ENCODE results near the gene GGA2. TPM values are rescaled to one million over a fixed set of nuclear protein-coding genes. Genes with fewer than 3 reads are reported as not detected.

The GGA2 gene
- total RNA-seq, 1 experiment from 2014 or later: 26.5 TPM

DNA sequence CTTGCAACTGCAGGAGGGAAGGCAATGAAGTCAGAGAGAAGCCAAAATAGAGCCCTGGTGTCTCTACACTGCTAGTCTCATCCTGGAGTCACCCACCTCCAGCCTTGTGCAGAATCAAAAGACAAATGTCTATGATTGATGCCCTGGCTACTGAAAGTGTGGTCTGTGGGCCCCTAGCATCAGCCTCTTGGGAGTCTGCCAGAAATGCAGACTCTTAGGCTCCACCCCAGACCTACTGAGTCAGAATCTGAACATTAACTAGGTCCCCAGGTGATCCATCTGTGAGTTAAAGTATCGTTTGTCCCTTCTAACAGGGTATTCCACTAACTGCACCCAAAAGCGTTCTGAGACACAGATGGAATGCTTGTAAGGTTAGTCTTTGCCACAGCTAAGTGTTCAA is 25.6 kb upstream of the GGA2 start:
- H4K20me1 ChIP-seq (ENCODE audit: low read length): no peaks in the 10 kb centered on the region
- H3K27me3 ChIP-seq (ENCODE audit: low read length): no peaks in the 10 kb centered on the region
- no peak overlapping the region for H3K9ac ChIP-seq (ENCODE audit: low read length)
- ChIA-PET CTCF (no interaction called here), POLR2A (ENCODE audit: unreplicated experiment) (no interaction called here)
- H2AFZ ChIP-seq (ENCODE audit: low read length): no peak overlapping the region
- H3K79me2 ChIP-seq (ENCODE audit: low read length): no peaks in the 10 kb centered on the region
- no peaks in the 10 kb centered on the region for H3K9me3 ChIP-seq (ENCODE audit: low read length)
- no peak overlapping the region for H3K4me3 ChIP-seq (ENCODE audit: low read length)
- no peaks in the 10 kb centered on the region for H3F3A ChIP-seq (ENCODE audit: low read length, unreplicated experiment)
- H3K36me3 ChIP-seq (ENCODE audit: low read depth, low read length): 0 out of 2 replicates have a peak, but pooled peaks cover 6% of the 10 kb centered on the region
- no peak overlapping the region for H3K27ac ChIP-seq (ENCODE audit: low read length)
- H3K4me2 ChIP-seq (ENCODE audit: low read length): no peak overlapping the region
- no peak for DNase-seq
- peaks cover 24% of the 10 kb centered on the region for H3K4me1 ChIP-seq (ENCODE audit: insufficient read depth, low read length)
- no peaks in the 10 kb centered on the region for H3K9me2 ChIP-seq (replicated peaks; ENCODE audit: low read length)
- BruUV-seq (replicated peaks): no TSS peak
- intact Hi-C loops (cut with micrococcal nuclease): no loop called here
- no peak for ATAC-seq
- TF ChIP-seq, protein P1, sequence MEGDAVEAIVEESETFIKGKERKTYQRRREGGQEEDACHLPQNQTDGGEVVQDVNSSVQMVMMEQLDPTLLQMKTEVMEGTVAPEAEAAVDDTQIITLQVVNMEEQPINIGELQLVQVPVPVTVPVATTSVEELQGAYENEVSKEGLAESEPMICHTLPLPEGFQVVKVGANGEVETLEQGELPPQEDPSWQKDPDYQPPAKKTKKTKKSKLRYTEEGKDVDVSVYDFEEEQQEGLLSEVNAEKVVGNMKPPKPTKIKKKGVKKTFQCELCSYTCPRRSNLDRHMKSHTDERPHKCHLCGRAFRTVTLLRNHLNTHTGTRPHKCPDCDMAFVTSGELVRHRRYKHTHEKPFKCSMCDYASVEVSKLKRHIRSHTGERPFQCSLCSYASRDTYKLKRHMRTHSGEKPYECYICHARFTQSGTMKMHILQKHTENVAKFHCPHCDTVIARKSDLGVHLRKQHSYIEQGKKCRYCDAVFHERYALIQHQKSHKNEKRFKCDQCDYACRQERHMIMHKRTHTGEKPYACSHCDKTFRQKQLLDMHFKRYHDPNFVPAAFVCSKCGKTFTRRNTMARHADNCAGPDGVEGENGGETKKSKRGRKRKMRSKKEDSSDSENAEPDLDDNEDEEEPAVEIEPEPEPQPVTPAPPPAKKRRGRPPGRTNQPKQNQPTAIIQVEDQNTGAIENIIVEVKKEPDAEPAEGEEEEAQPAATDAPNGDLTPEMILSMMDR (conservative IDR thresholded peaks at IDR 0.05; ENCODE audit: low read depth, low read length): no peak
- no peak for TF ChIP-seq EZH2 (IDR thresholded peaks at IDR 0.05; ENCODE audit: low read length, unreplicated experiment)
- no peak for TF ChIP-seq EZH2phosphoT487 (IDR thresholded peaks at IDR 0.05; ENCODE audit: borderline replicate concordance, low read length)

DNA sequence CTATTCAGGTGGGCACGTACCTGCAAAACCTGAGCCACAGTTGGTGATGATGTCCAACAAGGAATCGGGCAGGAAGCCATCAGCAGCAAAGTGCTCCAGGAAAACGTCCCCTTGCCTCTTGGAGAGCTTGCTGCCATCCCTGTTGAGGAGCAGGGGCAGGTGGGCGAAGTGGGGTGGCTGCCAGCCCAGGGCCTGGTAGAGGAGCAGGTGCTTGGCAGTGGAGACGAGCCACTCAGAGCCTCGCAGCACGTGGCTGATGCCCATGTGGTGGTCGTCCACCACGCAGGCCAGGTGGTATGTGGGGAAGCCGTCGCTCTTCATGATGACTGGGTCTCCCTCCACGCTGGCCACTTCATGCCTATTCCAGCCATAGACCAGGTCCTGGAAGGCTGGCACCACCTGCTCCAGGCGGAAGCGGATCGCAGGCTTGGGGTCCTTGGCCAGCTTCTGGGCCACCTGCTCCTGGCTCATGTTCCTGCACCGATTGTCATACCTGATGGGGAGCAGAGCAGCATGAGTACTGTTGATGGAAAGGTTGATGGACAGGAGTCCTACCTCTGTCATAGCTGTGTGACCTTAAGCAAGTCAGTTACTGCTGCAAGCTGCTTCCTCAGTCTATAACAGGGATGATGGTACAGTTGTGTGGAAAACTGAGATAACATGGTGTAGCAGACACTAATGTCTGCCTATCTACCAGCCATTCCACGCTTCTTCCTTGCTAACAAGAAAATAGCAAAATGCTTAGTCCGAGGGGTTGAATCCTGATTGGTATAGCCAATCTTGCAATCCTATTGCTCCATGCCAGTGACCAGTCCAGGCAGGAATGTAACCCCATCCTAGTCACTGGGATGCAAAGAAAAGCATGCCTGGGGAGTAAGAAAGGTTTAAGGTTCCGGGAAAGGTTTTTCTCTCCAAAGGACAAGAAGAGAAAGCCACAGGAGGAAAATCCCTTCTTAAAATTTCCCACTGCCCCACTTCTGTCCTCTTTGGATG is 24.9 kb upstream of the GGA2 start:
- TF ChIP-seq EZH2phosphoT487 (IDR thresholded peaks at IDR 0.05; ENCODE audit: borderline replicate concordance, low read length) (no peak), EZH2 (IDR thresholded peaks at IDR 0.05; ENCODE audit: low read length, unreplicated experiment) (no peak)
- TF ChIP-seq, protein P1 (conservative IDR thresholded peaks at IDR 0.05; ENCODE audit: low read depth, low read length): no peak
- no peak for ATAC-seq
- BruUV-seq (replicated peaks): no TSS peak
- Histone ChIP-seq H3K27ac (ENCODE audit: low read length) (no peak overlapping the region), H3K79me2 (ENCODE audit: low read length) (no peaks in the 10 kb centered on the region), H3F3A (ENCODE audit: low read length, unreplicated experiment) (no peaks in the 10 kb centered on the region), H3K27me3 (ENCODE audit: low read length) (no peaks in the 10 kb centered on the region), H3K9me2 (replicated peaks; ENCODE audit: low read length) (no peaks in the 10 kb centered on the region), H3K4me2 (ENCODE audit: low read length) (no peak overlapping the region), H3K9me3 (ENCODE audit: low read length) (no peaks in the 10 kb centered on the region), H3K4me3 (ENCODE audit: low read length) (no peak overlapping the region), H3K4me1 (ENCODE audit: insufficient read depth, low read length) (peaks cover 20% of the 10 kb centered on the region), H4K20me1 (ENCODE audit: low read length) (no peaks in the 10 kb centered on the region), H3K36me3 (ENCODE audit: low read depth, low read length) (0 out of 2 replicates have a peak, but pooled peaks cover 6% of the 10 kb centered on the region), H3K9ac (ENCODE audit: low read length) (no peak overlapping the region), H2AFZ (ENCODE audit: low read length) (no peak overlapping the region)
- ChIA-PET POLR2A (ENCODE audit: unreplicated experiment) (no interaction called here), CTCF (no interaction called here)
- no peak for DNase-seq
- intact Hi-C loops (cut with micrococcal nuclease): no loop called here

GRCh38 chr16:23532448-23532847 is 22.2 kb upstream of the GGA2 start:
- DNase-seq (no peak), ATAC-seq (no peak)
- Histone ChIP-seq H3K9me2 (replicated peaks; ENCODE audit: low read length) (no peaks in the 10 kb centered on the region), H3F3A (ENCODE audit: low read length, unreplicated experiment) (no peaks in the 10 kb centered on the region), H3K27me3 (ENCODE audit: low read length) (no peaks in the 10 kb centered on the region), H3K4me2 (ENCODE audit: low read length) (no peak overlapping the region), H3K9ac (ENCODE audit: low read length) (no peak overlapping the region), H3K79me2 (ENCODE audit: low read length) (no peaks in the 10 kb centered on the region), H3K36me3 (ENCODE audit: low read depth, low read length) (0 out of 2 replicates have a peak, but pooled peaks cover 6% of the 10 kb centered on the region), H4K20me1 (ENCODE audit: low read length) (no peaks in the 10 kb centered on the region), H3K4me1 (ENCODE audit: insufficient read depth, low read length) (no peaks in the 10 kb centered on the region), H3K27ac (ENCODE audit: low read length) (no peak overlapping the region), H3K4me3 (ENCODE audit: low read length) (no peak overlapping the region), H3K9me3 (ENCODE audit: low read length) (no peaks in the 10 kb centered on the region), H2AFZ (ENCODE audit: low read length) (no peak overlapping the region)
- TF ChIP-seq EZH2phosphoT487 (IDR thresholded peaks at IDR 0.05; ENCODE audit: borderline replicate concordance, low read length) (no peak), EZH2 (IDR thresholded peaks at IDR 0.05; ENCODE audit: low read length, unreplicated experiment) (no peak)
- TF ChIP-seq, protein P1 (conservative IDR thresholded peaks at IDR 0.05; ENCODE audit: low read depth, low read length): no peak
- ChIA-PET POLR2A (ENCODE audit: unreplicated experiment) (no interaction called here), CTCF (no interaction called here)
- no TSS peak for BruUV-seq (replicated peaks)
- intact Hi-C loops (cut with micrococcal nuclease): no loop called here
